Pulmonary artery endothelial cell (primary cell): ENCODE measurements around the gene FRG2. TPM values are rescaled to one million over a fixed set of nuclear protein-coding genes. Genes with fewer than 3 reads are reported as not detected.
"Not testable (repeated sequence)": the region's sequence is repeated elsewhere in the genome, so short reads cannot be mapped to it uniquely, and the experiment has no call there.

Source experiments
- DNase-seq: peaks from one replicate; pipeline ENCODE4 v3.0.0-alpha.2; 2011; ENCODE audit warnings: low read depth, low spot score
- total RNA-seq: library from RNA; depleted of rRNA; stranded (reverse); fragments of >200 nt; gene quantifications from 2 replicates; pipeline ENCODE4 v1.2.3, GENCODE V29; 2014

FRG2 gene
- total RNA-seq, 1 donor from 2014 or later, result not detected

DNA sequence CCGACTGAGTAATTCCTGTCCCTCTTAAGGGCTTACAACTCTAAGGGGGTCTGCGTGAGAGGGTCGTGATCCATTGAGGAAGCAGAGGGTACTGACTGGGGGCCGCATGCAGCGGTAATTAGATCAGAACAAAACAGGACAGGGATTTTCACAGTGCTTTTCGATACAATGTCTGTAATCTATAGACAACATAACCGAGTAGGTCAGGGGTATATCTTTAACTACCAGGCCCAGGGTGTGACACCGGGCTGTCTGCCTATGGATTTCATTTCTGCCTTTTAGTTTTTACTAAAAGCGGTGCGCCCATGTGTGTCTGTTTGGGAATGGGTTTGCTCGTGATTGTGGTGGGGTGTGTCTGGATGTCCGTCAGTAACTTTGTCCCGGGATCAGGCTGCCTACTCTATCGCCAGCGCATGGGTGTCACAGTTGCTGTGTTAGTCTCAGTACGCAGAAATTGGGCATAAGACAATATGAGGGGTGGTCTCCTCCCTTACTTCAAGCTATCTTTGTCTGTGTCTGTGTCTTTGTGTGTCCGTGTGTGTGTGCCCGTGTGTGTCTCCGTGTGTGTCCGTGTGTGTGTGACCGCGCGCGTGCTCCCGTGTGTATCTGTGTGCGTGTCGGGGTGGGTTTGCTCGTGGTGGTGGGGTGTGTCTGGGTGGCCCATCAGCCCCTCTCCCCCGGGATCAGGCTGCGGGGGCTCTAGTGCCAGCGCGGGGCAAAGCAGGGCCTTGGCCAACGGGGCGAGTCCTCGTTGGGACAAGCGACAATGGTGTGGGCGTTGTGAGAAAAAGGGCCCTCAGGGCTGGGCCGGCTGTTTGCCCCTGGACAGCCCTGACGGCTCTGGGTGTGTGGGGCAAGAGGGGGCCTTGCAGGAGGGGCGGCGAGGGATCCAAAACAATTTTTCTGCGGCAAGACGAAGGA, 10.4 kb downstream of the FRG2 start:
- DNase-seq, result no peak

DNA sequence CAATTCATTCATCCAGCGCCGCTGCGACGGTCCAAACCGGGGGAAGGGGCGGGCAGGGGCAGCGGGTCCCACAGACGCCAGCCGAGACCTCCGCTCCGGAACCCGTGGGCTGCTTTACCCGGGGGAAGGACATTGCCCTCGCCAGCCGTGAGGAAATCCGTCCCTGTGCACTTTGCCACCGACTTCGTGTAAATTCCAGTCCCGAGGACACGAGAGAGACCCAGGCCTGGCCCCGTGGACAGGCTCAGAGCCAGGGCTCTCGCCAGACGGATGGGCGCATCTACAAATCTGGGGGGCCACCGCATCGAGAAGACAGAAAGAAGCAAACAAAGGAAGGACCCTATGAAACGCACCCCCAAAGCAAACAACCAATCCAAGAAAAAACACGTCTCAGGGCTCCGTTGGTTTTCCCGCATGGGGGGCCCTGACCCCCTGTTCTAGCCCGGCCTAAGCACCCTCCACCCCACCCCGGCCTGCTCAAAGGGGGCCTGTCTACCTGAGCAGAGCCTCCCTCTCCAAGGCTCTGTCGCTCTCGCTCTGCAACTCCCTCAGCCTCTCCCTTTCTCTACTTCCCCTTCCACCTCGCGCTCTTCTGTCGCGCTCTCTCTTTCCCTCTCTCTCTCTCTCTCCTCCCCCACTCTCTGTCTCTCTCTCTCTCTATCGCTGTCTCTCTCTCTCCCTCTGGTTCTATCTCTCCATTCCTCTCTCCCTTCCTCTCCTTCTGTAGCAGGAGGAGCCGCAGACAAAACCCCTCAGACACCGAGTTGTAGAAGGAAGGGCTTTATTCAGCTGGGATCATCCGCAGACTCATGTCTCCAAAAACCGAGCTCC, 11.3 kb downstream of the FRG2 start:
- no peak for DNase-seq

DNA sequence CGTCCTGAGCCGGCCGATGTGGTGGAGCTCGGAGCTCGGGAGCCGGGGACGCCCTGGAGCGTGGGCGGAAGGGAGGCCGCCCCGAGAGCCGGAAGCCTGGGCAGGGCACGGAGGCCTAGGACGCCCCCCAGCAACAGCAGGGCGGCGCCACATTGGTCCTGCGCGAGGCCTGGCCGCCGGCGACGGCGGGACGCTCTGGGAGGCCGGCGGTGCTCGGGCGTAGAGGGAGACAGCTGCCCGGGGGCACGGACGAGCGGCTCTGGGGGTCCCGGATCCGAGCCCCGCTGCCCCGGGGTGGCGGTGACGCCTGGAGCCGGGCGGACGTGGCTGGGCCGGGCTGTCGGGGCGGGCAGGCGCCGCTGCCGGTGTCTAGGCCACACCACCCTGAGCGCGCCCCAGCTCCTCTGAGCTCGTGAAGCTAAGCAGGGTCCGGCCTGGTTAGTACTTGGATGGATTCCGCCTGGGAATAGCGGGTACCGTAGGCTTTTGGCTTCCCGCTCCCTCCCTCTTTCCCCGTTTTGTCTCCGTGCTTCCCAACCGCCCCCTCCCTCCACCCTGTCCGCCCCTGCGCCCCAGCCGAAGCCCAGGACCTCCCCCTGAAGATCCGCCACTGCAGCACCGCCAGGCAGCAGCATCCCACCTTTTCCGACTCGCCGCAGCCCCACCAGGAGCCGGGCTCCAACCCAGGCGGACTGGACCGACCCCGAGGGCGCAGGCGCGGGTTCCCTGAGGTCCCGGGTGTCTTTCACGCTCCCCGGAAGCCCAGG, 12.1 kb downstream of the FRG2 start:
- DNase-seq, result no peak

DNA sequence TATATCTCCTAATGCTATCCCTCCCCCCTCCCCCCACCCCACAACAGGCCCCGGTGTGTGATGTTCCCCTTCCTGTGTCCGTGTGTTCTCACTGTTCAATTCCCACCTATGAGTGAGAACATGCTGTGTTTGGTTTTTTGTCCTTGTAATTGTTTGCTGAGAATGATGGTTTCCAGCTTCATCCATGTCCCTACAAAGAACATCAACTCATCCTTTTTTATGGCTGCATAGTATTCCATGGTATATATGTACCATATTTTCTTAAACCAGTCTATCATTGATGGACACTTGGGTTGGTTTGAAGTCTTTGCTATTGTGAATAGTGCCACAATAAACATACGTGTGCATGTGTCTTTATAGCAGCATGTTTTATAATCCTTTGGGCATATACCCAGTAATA, 37.1 kb downstream of the FRG2 start:
- DNase-seq, result not testable (repeated sequence)

DNA sequence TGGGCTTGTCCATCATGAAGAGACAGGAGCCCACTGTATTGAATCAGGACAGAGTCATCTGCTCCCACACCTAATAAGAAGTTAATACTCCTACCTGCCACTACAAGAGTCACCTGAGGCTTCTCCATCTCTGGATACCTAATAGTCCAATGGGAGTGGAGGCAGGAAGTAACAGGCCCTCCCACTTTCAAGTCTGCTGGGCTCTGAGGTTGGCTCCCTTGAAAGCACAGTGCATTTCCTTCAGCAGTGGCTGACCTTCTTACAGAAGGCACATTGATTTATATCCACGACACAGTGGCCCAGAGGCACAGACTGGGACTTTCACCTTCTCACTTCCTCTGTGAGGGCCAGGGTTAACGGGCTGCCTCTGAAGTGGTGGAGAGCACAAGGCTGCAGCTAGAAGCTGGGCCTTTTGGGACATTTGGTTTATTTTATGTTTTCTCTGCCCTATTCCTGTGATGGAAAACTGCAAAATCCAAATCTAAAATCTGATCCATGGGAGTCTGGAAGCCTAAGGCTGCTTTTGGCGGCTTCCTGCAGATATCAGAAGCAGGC, 38.1 kb downstream of the FRG2 start:
- no peak for DNase-seq

DNA sequence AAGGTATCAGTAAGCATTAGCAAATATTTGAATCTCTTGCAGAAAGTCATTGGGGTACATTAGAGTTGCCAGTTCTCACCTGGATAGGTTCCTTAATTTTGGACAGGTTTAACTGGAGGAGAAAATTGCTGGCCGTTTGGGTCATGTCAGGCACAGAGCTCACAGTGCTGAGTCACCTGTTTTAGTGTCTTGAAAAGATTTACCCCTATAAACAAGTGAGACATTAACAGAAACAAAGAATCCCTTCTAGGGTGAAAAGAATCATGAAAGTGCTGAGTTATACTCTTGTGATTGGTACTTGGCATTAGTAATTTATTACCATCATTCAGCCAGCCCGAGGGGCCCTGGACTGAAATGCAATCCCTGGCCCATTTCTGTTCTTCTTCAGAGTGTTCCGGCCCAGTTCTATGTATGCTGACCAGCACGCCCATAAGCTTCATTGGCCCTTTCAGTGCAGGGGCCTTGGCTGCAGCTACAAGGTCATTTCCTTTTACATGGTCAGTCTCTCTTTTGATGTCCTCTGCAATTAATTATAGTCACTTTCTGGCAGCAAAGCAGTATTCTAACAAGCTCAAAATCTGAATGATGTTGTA, 41.3 kb downstream of the FRG2 start:
- not testable (repeated sequence) for DNase-seq

DNA sequence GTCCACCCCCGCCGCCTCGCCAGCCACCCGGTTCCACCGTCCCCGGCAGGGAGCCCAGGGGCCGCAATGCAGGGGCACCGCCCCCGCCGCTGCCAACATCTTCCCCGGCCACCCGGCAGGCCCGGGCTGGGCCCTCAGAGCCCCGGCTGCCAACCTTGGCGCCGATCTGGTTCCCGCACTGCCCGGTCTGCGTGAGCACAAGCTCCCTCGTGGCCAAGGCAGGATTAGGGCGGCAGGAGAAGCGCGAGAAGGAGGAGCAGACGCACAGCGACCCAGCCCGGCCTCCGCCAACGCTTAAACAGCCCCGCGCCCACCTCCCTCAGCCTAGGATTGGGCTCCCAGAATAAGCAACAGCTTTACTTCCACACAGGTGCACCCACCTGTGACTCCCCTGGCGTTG, 42.4 kb downstream of the FRG2 start:
- not testable (repeated sequence) for DNase-seq

DNA sequence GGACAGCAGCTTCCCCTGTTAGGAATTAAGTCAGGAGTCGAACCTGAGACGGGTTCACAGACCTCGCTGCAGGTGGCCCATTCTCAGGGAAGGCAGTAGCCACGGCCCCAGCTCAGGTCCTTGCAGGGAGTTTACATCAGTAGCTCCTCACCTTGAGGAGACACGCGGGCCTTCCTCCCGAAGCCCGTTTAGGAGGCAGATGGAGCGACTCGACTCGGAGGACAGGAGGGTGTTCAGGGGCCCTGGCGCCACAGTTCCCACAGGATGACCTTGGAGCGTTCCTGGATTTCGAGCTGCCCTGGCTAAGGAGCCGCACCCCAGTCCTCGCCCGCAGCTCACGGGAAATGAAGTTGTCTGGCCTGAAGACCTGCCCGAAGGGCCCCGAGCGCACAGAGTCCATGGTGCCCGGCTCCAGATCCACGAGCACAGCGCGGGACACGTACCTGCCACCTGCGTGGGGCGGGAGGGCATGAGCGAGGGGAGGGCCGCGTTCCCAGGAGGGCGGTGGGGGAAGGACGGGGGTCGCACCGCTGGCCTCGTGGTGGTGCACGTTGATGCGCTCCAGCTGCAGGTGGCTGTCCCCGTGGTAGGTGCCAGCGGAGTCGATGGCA, 43.0 kb downstream of the FRG2 start:
- DNase-seq, result not testable (repeated sequence)

DNA sequence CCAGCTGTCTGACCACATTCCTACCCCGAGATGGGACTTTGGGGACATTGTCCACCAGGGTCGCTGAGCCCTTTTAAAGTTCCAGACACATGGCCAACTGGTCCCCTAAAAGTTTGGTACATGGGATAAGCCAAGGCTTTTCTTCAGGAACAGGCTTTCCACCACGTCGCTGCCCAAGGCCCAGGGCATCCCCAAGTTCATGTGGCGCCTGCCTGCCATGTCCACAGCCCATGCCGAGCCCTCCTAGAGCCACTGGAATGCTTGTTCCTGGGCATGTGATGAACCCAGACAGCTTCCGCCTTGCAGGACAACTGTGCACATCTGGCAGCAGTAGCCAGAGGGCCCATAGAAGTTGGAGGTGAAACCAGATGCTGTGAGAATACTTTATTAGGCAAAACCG, 45.1 kb downstream of the FRG2 start:
- DNase-seq, result no peak

DNA sequence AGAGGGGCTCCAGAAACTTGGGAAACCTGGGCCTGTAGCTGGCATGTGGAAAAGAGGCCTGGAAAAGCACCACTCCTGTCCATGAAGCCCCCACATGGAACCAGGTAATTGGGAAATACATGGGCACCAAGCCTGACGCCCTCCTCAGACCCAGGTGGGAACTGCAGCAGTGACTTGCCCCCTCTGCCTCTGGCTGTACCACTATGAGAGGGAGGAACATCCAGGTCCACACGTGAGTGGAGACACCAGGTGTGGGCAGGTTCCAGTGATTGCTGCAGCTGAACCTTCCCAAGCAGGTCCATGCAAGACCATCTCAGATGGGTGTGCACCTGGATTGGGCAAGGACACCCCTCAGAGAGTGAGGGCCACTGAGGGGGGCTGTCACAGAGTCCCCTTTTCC, 46.8 kb downstream of the FRG2 start:
- not testable (repeated sequence) for DNase-seq

DNA sequence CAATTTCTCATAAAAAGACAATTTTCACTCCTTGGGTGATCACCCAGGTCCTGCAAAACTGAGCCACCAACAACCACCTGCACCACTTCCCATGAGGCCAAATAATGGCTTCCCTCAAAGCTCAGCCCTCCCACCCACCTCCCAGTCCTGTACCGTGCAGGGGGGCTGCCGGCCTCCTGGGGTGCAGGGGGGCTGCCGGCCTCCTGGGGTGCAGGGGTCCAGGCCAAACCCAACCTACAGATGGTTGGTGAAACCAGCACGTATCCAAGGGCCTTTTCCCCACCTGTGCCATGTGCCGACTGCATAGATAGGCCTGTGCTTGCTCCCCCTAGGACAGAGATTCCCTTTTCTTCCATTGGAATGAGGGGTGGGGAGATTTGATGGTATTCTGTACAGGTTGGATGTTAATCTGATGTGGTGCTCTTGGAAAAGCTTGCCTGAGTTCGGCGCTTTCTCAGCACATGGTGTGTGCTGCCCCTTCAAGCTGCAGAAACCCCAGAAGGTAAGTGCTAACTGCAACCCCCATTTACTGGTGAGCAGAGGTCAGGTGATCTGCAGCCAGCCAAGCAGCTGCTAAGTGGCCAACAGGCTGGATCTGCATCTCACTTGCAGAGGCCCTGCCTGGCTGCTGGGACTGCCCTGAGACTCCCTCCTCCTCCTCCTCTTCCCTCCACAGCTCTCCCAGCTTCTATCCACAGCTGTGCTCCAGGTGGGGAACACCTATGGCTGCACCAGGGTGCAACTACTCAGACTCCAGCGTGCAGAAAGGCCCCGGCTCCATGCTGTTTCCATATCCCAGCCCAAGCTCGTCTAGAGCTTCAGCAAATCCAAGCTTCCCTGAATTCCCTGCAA, 47.6 kb downstream of the FRG2 start:
- DNase-seq, result no peak

Other genes starting within 250 kb of the FRG2 start
- gene FRG1, start 86.4 kb downstream of the FRG2 start, total RNA-seq, result 24.3 and 26.4 TPM in 2 replicates
- gene DBET, start 37.2 kb upstream of the FRG2 start, total RNA-seq, result not detected in 2 replicates
- gene DUX4, start 146.5 kb upstream of the FRG2 start, total RNA-seq, result not detected in 2 replicates